NCI-H2227 treated with DMSO at 0.1 percent for 48 hours (cell line): Measurements from ENCODE around the gene C6orf163.
"Not testable (repeated sequence)": the region's sequence is repeated elsewhere in the genome, so short reads cannot be mapped to it uniquely, and the experiment has no call there.

Source experiments
- DNase-seq: peaks from one replicate; lab custom pipeline; 2025; lab: John Stamatoyannopoulos, UW

The C6orf163 gene

DNA sequence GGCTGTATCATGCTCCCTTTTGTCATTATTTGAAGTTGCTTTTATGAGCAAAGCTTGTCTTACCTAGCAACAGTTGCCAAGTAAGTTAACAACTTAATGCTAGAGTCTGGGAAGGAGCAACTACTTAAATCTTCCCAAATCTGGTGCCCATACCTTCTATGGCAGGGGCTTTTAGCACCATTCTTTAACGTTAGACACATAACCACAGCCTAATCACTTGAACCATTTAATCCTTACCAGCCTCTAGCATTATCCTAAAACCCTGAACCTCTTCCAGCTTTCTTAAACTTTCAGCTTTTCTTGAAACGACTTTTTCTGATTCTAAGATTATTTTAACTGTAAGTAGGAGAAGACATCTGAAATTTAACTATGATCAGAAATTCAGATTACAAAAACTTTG, at the start of gene C6orf163:
Gene C6orf163, plus strand, starts transcription at position 83 of the 400 bp plus-strand sequence. Its CDS starts 287 bp downstream, at position 370.
- DNase-seq: no peak

DNA sequence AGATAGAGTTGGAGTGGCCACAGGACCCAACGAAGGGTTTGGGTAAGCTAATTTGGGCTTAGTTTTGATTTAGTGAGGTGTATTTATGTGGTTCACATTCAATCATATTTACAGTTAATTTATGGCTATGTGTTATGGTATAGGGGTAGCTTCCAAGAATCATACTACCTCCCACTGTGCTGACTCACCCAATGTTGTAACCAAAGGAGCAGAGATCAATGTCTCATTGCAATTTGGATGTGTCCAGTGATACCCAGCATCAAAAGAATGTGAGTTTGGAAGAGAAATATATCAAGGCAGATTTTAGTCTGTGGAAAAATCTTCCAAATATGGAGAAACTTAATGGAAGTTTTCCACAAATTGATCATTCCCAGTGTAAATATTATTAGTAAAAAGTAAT, 47.5 kb upstream of the C6orf163 start:
- no peak for DNase-seq

DNA sequence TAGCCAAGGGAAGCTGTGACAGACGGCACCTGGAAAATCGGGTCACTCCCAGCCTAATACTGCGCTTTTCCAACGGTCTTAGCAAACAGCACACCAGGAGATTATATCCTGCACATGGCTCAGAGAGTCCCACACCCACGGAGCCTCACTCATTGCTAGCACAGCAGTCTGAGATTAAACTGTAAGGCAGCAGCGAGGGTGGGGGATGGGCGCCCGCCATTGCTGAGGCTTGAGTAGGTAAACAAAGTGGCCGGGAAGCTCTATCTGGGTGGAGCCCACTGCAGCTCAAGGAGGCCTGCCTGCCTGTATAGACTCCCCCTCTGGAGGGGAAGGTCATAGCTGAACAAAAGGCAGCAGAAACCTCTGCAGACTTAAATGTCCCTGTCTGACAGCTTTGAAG, 43.3 kb upstream of the C6orf163 start:
- not testable (repeated sequence) for DNase-seq

DNA sequence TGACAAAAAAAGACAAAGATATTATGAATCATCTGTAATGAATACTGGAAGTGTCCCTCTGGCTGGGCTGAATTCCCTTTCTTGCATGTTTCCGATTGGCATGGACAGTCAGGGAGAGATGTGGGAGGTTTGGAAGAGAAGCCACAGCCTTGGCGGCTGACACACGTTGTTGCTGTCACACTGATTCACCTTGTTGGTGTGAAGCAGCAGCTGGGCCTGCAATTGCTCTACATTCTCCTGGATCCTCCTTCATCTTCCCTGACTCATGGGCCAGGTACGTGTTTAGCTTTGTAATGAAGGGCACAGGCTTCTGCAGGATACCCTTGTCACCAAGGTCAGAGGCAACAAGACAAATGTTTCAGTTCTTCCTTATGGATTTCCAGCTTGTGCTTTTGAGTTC, 35.6 kb upstream of the C6orf163 start:
- no peak for DNase-seq

DNA sequence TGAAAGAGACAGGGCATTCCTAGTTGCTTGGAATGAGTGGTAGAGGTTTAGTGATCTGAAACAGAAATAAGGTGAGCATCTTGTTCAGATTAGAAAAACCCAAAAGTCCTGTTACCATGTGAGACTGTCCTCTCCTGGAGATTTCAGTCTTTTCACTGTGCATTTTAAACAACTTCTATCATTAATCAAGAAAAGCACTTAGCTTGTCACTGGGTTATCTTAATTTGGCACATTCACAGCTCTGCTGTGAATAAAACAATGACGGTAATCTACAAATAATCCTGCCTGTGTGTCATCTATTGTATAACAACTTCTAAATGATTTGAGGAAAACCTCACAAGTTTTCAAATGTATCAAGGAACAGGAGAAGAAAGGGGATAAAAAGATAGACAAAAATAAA, 31.8 kb upstream of the C6orf163 start:
- DNase-seq: no peak

DNA sequence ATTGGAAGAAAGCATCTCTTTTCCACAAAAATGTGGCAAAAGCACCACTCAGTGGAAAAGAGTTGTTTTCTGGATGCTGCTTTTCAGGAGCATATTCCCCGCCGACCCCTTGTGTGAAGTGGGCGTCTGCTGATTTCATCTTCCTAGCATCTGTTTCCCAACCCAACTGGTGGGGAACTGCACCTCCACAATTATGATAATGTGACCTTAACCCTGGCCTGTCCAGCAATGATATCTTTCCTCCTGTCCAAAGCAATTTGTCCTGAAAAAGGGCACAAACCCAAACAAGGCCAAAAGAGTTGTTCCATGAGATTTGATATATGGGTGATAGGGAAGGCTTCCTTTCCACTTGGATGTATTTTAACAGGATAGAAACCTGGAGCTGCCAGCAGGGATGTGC, 29.5 kb upstream of the C6orf163 start:
- DNase-seq: no peak

DNA sequence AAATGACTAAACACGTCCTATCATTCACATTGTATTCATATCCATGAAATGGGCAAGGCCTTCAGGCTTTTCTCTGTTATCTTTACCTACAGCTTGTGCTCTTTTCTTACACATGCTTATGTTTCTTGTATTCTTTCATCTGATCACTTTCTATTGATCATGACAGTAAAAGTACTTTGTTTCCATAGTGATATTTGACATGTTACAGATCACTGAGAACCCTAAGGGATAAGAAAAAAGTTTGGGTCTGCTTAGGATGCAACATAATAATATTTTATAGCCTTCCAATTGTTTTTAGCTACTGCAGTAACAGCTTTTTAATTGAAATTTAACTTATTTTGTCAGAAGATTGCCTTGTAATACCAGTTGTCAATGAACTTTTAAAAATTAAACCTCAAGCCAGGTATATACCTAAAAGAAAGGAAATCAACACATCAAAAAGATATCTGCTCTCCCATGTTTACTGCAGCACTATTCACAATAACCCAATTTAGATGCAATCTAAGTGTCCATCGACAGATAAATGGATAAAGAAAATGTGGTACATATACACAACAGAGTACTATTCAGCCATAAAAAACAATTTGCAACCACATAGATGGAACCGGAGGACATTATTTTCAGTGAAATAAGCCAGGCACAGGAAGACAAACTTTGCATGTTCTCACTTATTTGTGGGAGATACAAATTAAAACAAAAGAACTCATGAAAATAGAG, 25.2 kb upstream of the C6orf163 start:
- no peak for DNase-seq

DNA sequence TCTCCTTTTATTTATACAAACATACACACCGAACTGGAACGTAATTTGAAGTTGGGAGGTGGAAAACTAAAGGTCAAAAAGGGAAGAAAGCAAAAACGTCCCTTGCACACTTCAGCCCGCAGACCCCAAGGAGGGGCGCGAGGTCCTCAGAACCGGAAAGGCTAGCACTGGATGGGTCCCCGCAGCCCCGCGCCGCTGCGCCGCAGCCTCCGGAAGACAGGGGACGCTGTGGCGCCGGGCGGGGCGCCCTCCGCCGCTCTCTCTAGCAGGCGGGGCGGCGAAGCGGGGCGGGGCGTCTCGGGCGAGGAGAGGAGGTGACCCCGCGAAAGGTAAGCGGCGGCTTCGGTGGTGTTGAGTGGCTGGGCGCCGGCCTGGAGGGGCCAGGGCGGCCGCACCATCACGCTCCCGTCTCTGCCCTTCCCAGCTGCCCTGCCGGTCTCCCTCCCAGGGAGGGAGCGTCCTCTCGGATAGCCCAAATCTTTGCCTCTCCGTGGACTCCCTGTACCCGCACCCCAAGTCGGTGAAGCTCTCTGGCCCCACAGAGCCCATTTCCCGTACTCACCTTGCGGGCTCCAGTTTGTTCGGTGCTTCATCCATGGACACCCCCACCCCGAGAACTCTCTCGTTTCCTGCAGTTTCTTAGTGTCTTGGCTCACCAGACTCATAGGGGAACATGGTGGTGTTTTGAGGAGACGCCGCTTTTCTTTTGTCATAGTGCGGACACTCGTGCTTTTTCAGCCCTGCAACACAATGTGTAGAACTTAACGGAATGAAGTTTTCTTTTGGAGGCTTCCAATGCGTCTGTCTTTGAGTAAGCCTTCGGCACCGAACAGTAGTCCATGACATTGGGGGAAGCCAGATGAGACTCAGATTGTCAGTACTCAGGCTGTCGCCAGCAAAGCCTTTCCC, 22.1 kb upstream of the C6orf163 start, which contains the start of gene SMIM8:
Gene SMIM8, plus strand, starts transcription at position 285 of the 909 bp plus-strand sequence. CDS start 14,444 bp downstream, outside the sequence.
- peak; percentile 45 for DNase-seq

DNA sequence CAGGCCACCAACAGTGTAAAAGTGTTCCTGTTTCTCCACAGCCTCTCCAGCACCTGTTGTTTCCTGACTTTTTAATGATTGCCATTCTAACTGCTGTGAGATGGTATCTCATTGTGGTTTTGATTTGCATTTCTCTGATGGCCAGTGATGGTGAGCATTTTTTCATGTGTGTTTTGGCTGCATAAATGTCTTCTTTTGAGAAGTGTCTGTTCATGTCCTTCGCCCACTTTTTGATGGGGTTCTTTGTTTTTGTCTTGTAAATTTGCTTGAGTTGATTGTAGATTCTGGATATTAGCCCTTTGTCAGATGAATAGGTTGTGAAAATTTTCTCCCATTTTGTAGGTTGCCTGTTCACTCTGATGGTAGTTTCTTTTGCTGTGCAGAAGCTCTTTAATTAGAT, 20.7 kb upstream of the C6orf163 start:
- DNase-seq: not testable (repeated sequence)

DNA sequence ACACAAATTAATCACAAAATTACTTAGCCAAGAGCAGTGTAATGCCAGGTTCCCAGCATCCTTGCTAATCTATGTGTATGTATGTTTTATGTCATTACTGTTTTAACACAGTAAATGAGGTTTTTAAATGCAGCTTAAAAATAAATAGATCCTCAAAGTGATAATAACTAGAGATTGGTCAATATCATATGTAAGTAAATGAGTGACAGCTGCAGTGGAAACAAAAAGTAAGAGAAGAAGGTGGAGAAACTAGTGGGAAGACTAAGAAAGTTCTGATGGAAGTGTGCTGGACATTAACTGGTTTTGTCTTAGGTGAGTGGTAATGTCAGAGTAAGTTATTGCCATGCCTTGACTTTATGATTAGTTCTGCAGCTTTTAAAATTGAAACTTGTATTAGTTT, 13.7 kb upstream of the C6orf163 start:
- DNase-seq: no peak

DNA sequence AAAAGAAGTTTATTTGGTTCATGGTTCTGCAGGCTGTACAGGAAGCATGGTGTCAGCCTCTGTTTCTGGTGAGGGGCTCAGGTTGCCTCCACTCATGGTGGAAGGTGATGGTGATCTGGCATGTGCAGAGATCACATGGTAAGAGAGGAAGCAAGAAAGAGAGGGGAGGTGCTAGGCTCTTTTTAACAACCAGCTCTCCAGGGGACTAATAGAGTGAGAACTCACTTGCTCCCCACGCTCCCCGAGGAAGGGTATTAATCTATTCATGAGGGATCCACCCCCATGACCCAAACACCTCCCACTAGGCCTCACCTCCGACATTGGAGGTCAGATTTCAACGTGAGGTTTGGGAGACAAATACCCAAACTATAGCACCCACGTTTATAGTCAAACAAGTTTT, 11.6 kb upstream of the C6orf163 start:
- DNase-seq: no peak

DNA sequence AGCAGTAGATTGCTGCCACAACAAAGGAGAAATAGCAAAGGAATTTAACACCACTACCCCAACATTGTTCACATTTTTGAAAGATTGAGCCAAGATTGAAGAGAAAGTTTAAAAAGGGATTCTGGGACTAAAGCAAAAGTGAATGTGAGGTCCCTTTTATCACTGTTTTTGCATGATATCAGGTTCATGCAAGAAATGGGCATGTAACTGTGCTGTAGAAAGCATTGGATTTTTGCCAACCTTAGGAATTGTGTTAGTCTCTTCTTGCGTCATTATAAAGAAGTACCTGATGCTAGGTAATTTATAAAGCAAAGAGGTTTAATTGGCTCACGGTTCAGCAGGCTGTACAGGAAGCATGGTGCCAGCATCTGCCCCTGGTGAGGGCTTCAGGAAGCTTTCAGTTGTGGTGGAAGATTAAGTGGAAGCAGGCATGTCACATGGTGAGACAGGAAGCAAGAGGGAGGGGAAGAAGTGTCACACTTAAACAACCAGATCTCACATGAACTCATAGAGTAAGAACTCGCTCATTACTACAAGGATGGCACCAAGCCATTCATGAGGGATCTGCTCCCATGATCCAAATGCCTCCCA, 10.9 kb upstream of the C6orf163 start:
- no peak for DNase-seq

DNA sequence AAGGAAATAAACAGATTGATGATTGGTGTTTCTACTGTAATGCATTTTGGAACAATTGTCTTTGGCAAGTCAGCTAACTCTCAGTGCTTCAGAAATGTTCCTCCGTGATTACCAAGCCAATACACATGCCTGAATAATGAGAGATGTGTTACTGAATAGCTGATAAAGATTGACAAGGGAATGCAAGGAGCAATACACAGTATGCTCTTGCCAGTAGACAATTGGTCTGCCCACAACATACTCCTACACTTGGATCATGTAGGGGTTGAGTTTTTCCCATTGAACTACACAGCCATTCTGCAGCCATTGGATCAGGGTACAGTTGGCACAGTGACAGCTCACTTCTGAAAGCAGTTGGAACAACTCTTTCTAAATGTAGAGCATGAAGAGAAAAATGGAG, 9.9 kb upstream of the C6orf163 start:
- DNase-seq: no peak

DNA sequence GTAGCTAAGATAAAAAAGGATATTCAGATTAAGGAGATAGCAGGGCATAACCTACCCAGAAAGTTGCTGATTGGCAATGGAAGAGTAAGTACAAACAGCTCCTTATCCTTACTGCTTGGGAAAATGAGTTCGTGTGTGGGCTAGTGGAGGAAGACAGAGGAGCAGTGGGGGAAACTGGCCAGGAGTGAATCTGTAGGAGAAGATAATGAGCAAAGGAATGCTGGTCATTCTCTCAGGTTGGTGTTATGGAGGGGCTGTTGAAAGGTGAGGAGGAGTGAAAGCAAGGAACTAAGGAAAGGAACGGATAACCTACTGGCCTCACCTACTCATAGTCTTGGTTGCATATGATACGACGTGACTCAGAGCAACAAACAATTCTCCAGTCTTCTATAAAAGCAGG, 8.2 kb upstream of the C6orf163 start:
- DNase-seq: no peak

DNA sequence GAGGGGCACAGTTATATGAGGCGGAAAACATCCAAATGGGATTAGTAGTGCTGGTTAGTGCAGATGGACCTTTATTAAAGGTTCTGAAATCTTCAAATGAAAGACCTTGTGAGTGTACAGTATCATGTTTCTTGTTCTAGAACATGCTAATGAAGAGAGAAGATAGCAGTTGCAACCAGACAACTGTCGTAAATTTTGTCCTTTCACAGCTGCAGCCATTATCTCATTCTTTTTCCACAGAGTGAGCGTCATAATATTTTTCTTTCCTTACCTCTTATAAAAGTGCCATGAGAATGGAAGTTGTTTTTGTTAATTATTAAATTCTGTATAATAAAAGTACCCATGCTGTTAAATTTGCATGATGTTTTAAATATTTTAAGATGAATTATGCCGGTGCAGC, 4.4 kb upstream of the C6orf163 start:
- DNase-seq: no peak

DNA sequence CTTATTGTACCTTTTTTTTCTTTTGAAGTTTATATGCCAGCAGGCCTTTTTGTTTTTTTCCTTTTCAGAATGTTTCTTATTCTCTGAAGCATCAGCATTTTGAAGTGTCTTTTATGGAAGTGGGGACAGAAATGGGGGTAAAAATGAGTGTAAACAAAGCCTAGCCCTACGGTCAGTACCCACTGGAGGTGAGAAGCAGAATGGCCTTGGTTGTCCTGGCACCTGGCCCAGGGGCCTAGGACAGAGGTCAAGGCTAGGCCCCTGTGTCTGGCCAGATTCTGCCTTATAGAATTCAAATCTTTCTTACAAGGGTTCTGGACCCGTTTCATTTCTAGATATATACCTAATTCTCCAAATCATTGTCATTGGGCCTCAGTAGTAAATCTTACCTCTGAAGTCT, 3.5 kb upstream of the C6orf163 start:
- DNase-seq: no peak

DNA sequence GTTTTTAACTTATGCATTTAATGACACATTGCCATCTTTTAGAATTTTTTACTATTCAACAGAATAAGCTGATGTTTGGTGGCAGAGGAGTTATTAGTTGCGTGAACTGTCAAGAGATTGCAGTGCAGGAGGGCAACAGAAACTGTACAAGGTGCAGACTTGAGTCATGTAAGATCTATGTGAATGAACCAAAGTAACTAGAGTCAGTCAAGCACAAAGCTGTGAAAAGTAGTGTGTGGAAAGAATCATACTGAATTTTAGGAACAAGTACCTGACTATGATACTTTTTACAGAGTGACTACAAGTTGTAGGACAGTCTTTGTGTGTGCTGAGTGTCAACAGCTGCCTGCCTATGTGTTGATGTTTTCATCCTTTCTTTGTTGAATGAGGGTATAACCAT, 2.7 kb upstream of the C6orf163 start:
- no peak for DNase-seq

DNA sequence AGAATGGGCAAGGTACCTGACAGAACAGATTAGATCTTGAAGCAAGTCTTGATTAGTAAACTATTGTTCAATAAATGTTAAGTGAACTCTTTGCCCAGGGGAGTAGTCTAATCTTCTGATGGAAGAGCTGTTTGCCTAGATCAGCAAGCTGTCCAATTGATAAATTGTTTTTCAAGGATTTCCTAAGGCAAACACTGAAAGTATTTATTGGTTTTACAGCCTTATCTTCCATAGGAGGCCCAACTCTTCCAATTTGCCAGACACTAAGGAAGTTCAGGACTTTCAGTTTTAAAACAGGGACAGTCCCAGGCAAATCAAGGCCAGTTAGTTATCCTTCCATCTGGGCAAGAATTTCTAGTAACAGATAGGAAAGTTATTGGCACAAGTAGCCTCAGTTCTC, 1.8 kb upstream of the C6orf163 start:
- no peak for DNase-seq

DNA sequence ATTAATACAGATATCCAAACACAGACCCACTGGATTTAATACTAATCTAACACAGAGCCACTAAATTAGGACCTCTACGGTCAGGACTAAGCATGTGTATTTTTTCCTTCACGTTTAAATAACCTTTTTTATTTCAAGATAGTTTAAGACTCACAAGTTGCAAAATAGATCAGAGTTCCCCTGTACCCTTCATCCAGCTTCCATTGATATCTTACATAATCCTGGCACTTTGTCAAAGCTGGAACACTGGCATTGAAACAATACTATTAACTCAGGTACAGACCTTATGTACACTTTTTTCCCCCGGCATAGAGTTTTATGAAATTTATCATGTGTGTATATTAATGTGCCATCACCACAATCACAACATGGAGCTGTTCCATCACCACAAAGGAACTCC, 2.1 kb downstream of the C6orf163 start:
- no peak for DNase-seq

DNA sequence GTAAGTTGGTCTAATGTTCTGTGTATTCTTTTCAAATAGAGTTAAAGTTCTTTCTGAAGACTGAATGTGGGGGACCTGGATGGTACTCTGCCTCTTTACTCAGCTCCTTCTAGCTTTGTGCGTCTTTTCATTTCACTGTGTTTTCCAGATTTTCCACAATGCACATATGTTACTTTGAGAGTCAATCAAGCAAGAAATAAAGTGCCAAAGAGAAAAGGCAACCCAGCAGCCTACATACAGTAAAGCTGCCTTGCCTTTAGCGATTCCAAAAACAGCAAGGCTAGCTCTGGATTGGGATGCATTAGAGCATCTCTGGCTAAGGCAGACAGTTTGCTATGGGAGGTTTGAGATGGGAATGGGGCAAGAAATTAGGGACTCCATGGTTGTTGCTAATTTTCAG, 5.3 kb downstream of the C6orf163 start:
- DNase-seq: no peak

DNA sequence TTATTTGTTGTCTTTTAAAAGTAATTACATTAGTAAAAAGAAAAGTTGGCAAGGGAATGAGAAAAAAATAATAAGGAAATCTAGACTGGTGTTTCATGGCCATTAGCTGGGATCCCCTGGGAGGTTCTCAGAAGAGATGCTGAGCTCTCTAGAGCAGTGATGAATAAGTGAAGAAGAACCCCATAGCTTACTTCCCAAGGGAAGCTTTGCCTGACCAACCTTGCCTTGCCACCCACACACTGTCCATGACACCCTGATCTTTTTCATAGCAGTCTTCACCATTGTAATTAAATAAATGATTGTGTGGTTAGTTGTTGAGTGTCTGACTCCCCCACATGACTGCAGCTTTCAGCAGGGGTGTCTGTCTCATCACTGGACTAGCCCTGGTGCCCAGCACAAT, 5.9 kb downstream of the C6orf163 start:
- no peak for DNase-seq

DNA sequence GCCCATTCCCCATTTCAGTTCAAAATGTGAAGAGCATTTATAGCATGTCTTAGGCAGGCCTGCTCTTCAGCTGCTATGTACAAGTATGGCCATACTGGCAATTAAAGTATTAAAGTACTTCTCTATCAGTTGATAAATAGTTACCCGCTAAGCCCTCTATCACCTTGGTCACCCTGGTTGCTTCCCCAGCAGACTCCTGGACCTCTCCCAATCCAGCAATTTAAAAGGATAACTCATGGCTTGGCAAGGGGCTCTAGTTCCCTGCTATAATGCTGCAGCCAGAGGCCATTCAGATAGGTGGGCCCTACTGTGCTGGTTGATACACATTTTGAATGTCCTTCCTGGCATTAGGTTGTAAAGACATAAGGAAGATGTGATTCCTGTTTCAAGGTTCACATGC, 7.0 kb downstream of the C6orf163 start:
- DNase-seq: no peak

DNA sequence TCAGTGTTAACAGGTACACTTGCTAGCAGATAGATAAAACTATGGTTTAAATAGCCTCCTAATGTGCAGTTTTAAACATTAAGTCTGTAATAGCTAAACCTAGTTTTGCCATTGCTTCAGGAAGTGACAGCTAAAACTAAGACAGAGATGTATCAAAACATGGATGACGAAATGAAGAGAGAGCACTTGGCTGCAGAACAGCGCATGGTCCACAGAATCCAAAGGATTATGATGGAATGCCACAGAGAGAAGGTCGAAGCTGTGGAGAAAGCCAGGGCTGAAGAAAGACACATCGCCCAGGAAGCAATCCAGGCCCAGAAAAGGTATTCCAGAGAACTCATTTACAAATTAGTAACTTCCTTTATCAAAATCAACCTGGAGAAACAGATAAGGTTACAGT, 11.6 kb downstream of the C6orf163 start:
- DNase-seq: no peak
